Mesendoderm (in vitro differentiated cells): ENCODE results near the gene TELO2.

ENCODE experiments used
- DNase-seq: peaks from one replicate; pipeline ENCODE4 v3.0.0; 2013
- H2AK5ac ChIP-seq: 2 replicates; pipeline ENCODE4 v1.6.1; 2013; ENCODE audit warnings: low read length, inconsistent platforms
- H2BK120ac ChIP-seq: 2 replicates; pipeline ENCODE4 v1.6.1; 2013; ENCODE audit warnings: low read depth, mild to moderate bottlenecking, low read length, moderate library complexity, mixed read lengths
- H2BK15ac ChIP-seq: replicated peaks from 2 replicates; pipeline ENCODE4 v1.6.1; 2013; ENCODE audit warnings: low read depth, mild to moderate bottlenecking, moderate library complexity
- H2BK5ac ChIP-seq: 2 replicates; pipeline ENCODE4 v1.6.1; 2013; ENCODE audit warnings: low read length, inconsistent platforms
- H3K18ac ChIP-seq: 2 replicates; pipeline ENCODE4 v1.6.1; 2013; ENCODE audit warnings: mild to moderate bottlenecking, low read length, mixed read lengths
- H3K23ac ChIP-seq: one replicate; pipeline ENCODE4 v1.6.1; 2013; ENCODE audit warnings: low read length
- H3K27ac ChIP-seq: 2 replicates; pipeline ENCODE4 v1.5.1; 2013; ENCODE audit warnings: low read depth, mild to moderate bottlenecking, inconsistent platforms, low read length, moderate library complexity
- H3K27me3 ChIP-seq: 2 replicates; pipeline ENCODE4 v1.6.1; 2013; ENCODE audit warnings: low read length, control low read depth, mild to moderate bottlenecking, inconsistent platforms; ENCODE audit not compliant: insufficient read depth, poor library complexity
- H3K36me3 ChIP-seq: 2 replicates; pipeline ENCODE4 v1.6.1; 2013; ENCODE audit warnings: low read length, inconsistent platforms; ENCODE audit not compliant: control insufficient read depth, insufficient read depth
- H3K4ac ChIP-seq: one replicate; pipeline ENCODE4 v1.6.1; 2013; ENCODE audit warnings: low read depth, mild to moderate bottlenecking, low read length, moderate library complexity
- H3K4me1 ChIP-seq: 2 replicates; pipeline ENCODE4 v1.6.1; 2013; ENCODE audit warnings: low read depth, low read length, inconsistent platforms; ENCODE audit not compliant: control insufficient read depth
- H3K4me2 ChIP-seq: 2 replicates; pipeline ENCODE4 v1.6.1; 2013; ENCODE audit warnings: low read length
- H3K4me3 ChIP-seq: 2 replicates; pipeline ENCODE4 v1.5.1; 2013; ENCODE audit warnings: mild to moderate bottlenecking, low read length
- H3K56ac ChIP-seq: one replicate; pipeline ENCODE4 v1.6.1; 2013; ENCODE audit warnings: low read length
- H3K79me1 ChIP-seq: 2 replicates; pipeline ENCODE4 v1.6.1; 2013; ENCODE audit warnings: low read length, inconsistent platforms
- H3K79me2 ChIP-seq: 2 replicates; pipeline ENCODE4 v1.6.1; 2013; ENCODE audit warnings: mild to moderate bottlenecking, low read length; ENCODE audit not compliant: control insufficient read depth, insufficient read depth
- H3K9ac ChIP-seq: 2 replicates; pipeline ENCODE4 v1.6.1; 2013; ENCODE audit warnings: low read length, inconsistent platforms
- H4K5ac ChIP-seq: one replicate; pipeline ENCODE4 v1.6.1; 2013; ENCODE audit warnings: low read length
- H4K8ac ChIP-seq: one replicate; pipeline ENCODE4 v1.6.1; 2013; ENCODE audit warnings: low read depth, mild to moderate bottlenecking, control low read depth, low read length, moderate library complexity
- WGBS: extraction: QIAGEN DNeasy Blood & Tissue Kit; methylation state at CpG from one replicate; pipeline ENCODE4 v1.1.7; 2013; ENCODE audit warnings: low lambda C conversion rate, missing lambda C conversion rate; ENCODE audit not compliant: insufficient coverage; ENCODE audit errors: extremely low coverage; 5-methylcytosine and 5-hydroxymethylcytosine counted together

Gene TELO2

GRCh38 chr16:1486551-1487390 lies 6.4 kb upstream of the TELO2 start:
- Histone ChIP-seq H3K9ac (no peak overlapping the region), H3K4me3 (no peak overlapping the region), H2BK120ac (no peak overlapping the region), H3K23ac (no peak overlapping the region), H2BK5ac (no peak overlapping the region), H4K5ac (no peak overlapping the region), H4K8ac (no peak overlapping the region), H2AK5ac (no peak overlapping the region), H2BK15ac (no peak overlapping the region), H3K4ac (no peak overlapping the region), H3K4me1 (no peaks in the 10 kb centered on the region), H3K79me1 (no peaks in the 10 kb centered on the region), H3K27me3 (no peaks in the 10 kb centered on the region), H3K27ac (no peak overlapping the region), H3K79me2 (no peaks in the 10 kb centered on the region), H3K4me2 (no peak overlapping the region), H3K18ac (no peak overlapping the region), H3K36me3 (no peaks in the 10 kb centered on the region), H3K56ac (no peak overlapping the region)
- no peak for DNase-seq
- no CpG with 5 or more reads among the region's 33 CpGs for WGBS

DNA sequence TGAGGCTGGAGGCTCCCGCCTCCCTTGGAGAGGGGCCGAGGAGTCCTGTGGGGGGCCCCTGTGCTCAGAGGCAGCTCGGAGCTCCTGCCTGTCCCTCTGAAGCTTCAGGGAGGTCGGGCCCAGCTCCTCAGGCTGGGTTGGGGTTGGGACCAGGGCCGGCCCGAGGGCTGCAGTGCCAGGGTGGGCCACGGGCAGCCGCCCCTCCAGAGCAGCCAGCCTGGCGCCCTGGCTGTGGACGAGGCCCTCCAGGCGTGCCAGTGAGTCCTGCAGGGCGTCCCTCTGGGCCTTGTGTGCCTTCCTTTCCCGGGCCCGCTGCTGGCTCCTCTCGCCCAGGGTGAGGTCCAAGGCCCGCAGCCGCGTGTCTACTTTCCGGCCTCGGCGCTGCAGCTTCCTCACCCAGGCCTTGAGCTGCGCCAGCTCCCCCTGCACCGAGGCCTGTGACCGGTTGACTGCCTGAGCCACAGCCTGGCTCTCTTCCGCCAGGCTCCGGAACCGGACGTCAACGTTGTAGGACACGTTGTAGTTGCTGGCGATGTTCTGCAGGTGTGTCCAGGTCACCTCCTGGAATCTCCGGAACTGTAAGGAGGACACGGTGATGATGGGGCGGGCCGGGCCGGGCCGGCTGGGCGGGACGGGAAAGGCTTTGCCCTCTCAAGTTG lies 5.6 kb upstream of the TELO2 start:
- Histone ChIP-seq H2BK15ac (no peak overlapping the region), H2AK5ac (no peak overlapping the region), H3K4me1 (no peaks in the 10 kb centered on the region), H2BK120ac (no peak overlapping the region), H3K23ac (no peak overlapping the region), H3K4me2 (no peak overlapping the region), H3K4ac (no peak overlapping the region), H3K56ac (no peak overlapping the region), H3K79me2 (no peaks in the 10 kb centered on the region), H3K27ac (no peak overlapping the region), H3K36me3 (no peaks in the 10 kb centered on the region), H4K5ac (no peak overlapping the region), H3K79me1 (no peaks in the 10 kb centered on the region), H2BK5ac (no peak overlapping the region), H3K18ac (no peak overlapping the region), H3K9ac (no peak overlapping the region), H3K27me3 (no peaks in the 10 kb centered on the region), H3K4me3 (no peak overlapping the region), H4K8ac (no peak overlapping the region)
- no peak for DNase-seq
- WGBS, result no CpG with 5 or more reads among the region's 39 CpGs

DNA sequence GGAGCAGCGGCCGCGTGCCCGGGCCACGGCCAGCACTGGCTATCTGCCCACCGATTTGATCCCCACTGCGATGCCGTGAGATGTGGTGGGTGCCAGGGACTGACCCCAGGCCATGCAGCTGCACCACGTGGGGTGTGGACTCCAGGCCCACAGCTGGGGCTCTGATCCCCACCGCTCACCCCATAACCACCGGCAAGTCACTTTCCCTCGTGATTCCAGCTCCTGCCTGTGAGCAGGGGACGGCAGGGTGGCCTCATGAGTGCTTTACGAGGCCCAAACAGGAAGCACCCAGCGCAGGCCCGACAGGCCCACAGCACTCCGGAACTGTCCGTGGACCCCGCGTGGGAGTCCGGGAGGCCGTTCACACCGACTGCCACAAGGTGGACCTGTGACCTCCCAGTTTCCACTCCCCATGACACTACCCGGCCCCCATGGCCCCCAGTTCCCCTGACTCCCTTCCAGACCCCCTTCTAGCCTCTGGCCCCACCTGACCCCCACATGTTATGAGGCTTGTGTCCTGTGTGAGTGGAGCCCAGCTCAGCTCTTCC lies 5.0 kb upstream of the TELO2 start:
- H3K56ac ChIP-seq, result no peak overlapping the region
- no peak overlapping the region for H4K5ac ChIP-seq
- no peak overlapping the region for H2BK120ac ChIP-seq
- no peak overlapping the region for H3K23ac ChIP-seq
- no peaks in the 10 kb centered on the region for H3K36me3 ChIP-seq
- no peak overlapping the region for H3K27ac ChIP-seq
- H2AK5ac ChIP-seq, result no peak overlapping the region
- H3K4me2 ChIP-seq, result no peak overlapping the region
- no peak for DNase-seq
- H4K8ac ChIP-seq, result no peak overlapping the region
- H3K4me1 ChIP-seq, result no peaks in the 10 kb centered on the region
- no peak overlapping the region for H3K18ac ChIP-seq
- H2BK15ac ChIP-seq, result no peak overlapping the region
- H3K79me1 ChIP-seq, result no peaks in the 10 kb centered on the region
- no peaks in the 10 kb centered on the region for H3K27me3 ChIP-seq
- H3K79me2 ChIP-seq, result no peaks in the 10 kb centered on the region
- no peak overlapping the region for H2BK5ac ChIP-seq
- H3K4me3 ChIP-seq, result no peak overlapping the region
- no CpG with 5 or more reads among the region's 24 CpGs for WGBS
- no peak overlapping the region for H3K4ac ChIP-seq
- no peak overlapping the region for H3K9ac ChIP-seq

DNA sequence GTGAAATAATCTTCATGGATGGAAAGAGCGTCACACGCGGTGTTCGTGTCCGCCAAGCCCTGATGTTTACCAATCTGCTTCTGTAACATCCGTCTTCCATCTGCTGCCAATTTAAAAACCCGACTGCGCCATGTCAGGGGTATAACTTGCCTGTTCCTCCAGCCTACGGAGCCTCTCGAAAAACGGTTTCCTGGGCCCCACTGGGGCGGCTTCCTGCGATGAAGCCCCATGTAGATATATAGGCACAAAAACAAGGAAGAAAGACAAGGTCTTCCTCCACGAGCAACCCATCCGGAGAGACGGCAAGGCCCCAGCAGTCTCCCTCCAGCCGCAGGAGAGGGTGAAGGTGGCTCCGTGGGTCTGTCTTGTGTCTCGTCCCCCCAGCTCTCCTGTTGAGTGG lies 4.5 kb upstream of the TELO2 start, which contains the start of gene PTX4:
Gene PTX4 (minus strand): TSS at position 326 of the 400 bp plus-strand sequence. CDS start 35 bp downstream, at position 291.
- DNase-seq, result no peak
- Histone ChIP-seq H3K36me3 (no peaks in the 10 kb centered on the region), H3K4ac (no peak within 1 kb of the TSS), H3K4me1 (no peaks in the 10 kb centered on the region), H4K8ac (no peak within 1 kb of the TSS), H3K23ac (no peak within 1 kb of the TSS), H3K56ac (no peak within 1 kb of the TSS), H3K27me3 (no peaks in the 10 kb centered on the region), H2BK120ac (no peak within 1 kb of the TSS), H3K18ac (no peak within 1 kb of the TSS), H3K4me3 (no peak within 1 kb of the TSS), H3K79me1 (no peaks in the 10 kb centered on the region), H3K27ac (no peak within 1 kb of the TSS), H2BK5ac (no peak within 1 kb of the TSS), H3K79me2 (peaks cover under 1% of the 10 kb centered on the region), H2BK15ac (no peak within 1 kb of the TSS), H3K4me2 (no peak within 1 kb of the TSS), H3K9ac (no peak within 1 kb of the TSS), H2AK5ac (no peak within 1 kb of the TSS), H4K5ac (no peak within 1 kb of the TSS)
- no CpG with 5 or more reads among the region's 19 CpGs for WGBS

DNA sequence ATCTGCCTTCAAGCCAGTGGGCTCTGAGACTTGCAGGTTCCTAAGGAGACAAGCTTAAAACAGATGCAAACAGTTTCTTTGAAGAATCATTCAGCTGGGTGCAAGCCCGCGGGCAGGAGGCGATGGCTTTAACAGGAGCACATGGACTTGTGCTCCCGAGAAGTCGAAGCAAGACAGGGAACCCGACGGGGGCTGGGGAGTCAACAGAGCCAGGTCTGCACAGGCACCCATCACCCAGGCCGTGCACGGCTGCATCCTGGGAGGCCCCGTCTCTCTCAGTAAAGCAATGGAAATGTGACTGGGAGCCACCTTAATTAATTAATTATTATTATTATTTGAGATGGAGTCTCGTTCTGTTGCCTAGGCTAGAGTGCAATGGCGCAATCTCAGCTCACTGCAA lies 4.1 kb upstream of the TELO2 start:
- Histone ChIP-seq H3K79me2 (peaks cover 2% of the 10 kb centered on the region), H3K23ac (no peak overlapping the region), H2BK120ac (no peak overlapping the region), H4K8ac (no peak overlapping the region), H3K4me2 (no peak overlapping the region), H2BK5ac (no peak overlapping the region), H4K5ac (no peak overlapping the region), H2BK15ac (no peak overlapping the region), H3K18ac (no peak overlapping the region), H2AK5ac (no peak overlapping the region), H3K79me1 (no peaks in the 10 kb centered on the region), H3K9ac (no peak overlapping the region), H3K36me3 (no peaks in the 10 kb centered on the region), H3K56ac (no peak overlapping the region), H3K27ac (no peak overlapping the region), H3K4me1 (no peaks in the 10 kb centered on the region), H3K4ac (no peak overlapping the region), H3K27me3 (no peaks in the 10 kb centered on the region), H3K4me3 (no peak overlapping the region)
- WGBS, result no CpG with 5 or more reads among the region's 12 CpGs
- DNase-seq, result no peak
